Spinal cord (tissue), 10 donors: Measurements from ENCODE around the gene LNP1. TPM values are rescaled to one million over a fixed set of nuclear protein-coding genes. Genes with fewer than 3 reads are reported as not detected.

ENCODE experiments used
- DNase-seq, 6 donors: peaks; one replicate each; pipeline versions ENCODE4 v3.0.0 to v3.0.0-alpha.2; 2013 to 2015; ENCODE audit warnings: low spot score in 6 of 6, low read depth in 4 of 6
- H3K27ac ChIP-seq: one replicate; pipeline ENCODE4 v1.5.1; 2013; ENCODE audit warnings: low read depth, low read length, control low read depth
- H3K27me3 ChIP-seq: one replicate; pipeline ENCODE4 v1.6.1; 2013; ENCODE audit warnings: low read length; ENCODE audit not compliant: control insufficient read depth, insufficient read depth
- H3K36me3 ChIP-seq: one replicate; pipeline ENCODE4 v1.6.1; 2013; ENCODE audit warnings: low read length; ENCODE audit not compliant: control insufficient read depth, insufficient read depth
- H3K4me1 ChIP-seq: one replicate; pipeline ENCODE4 v1.6.1; 2013; ENCODE audit warnings: low read length; ENCODE audit not compliant: control insufficient read depth, insufficient read depth
- H3K4me3 ChIP-seq: one replicate; pipeline ENCODE4 v1.5.1; 2013; ENCODE audit warnings: low read depth, low read length, control low read depth
- H3K9me3 ChIP-seq: one replicate; pipeline ENCODE4 v1.6.1; 2013; ENCODE audit warnings: low read length; ENCODE audit not compliant: control insufficient read depth, insufficient read depth
- WGBS: methylation state at CpG from one replicate; pipeline ENCODE4 v1.1.5; 2013; ENCODE audit warnings: missing lambda C conversion rate; ENCODE audit not compliant: insufficient coverage; 5-methylcytosine and 5-hydroxymethylcytosine counted together
- polyA plus RNA-seq, 2 donors: library from polyadenylated mRNA; unstranded; fragments of 120-200 nt; gene quantifications; one replicate each; pipeline ENCODE4 v1.2.1, GENCODE V29; 2013; ENCODE audit not compliant: insufficient read length in 2 of 2
- total RNA-seq, 2 donors: library from RNA; depleted of rRNA in 1 of 2; stranded (reverse); fragments of 120-200 nt in 1 of 2; fragments of >200 nt in 1 of 2; gene quantifications; one replicate each; pipeline versions ENCODE4 v1.2.3 to v1.2.4, GENCODE V29; 2013 to 2014
- donor health status: healthy.

The LNP1 gene
- total and polyA plus RNA-seq, 4 donors = 8.3 to 13.6 (median 11.9) TPM

- H3K36me3 ChIP-seq = peaks cover 9% of the 10 kb centered on the region
- H3K27me3 ChIP-seq = no peaks in the 10 kb centered on the region
- no peaks in the 10 kb centered on the region for H3K9me3 ChIP-seq
- H3K4me3 ChIP-seq = no peak overlapping the region
- no peak overlapping the region for H3K27ac ChIP-seq
- H3K4me1 ChIP-seq = no peaks in the 10 kb centered on the region
- DNase-seq = no peak
- no CpG with 5 or more reads among the region's 3 CpGs for WGBS
Measured at GRCh38 chr3:100364421-100364820, 36.9 kb upstream of the LNP1 start.

DNA sequence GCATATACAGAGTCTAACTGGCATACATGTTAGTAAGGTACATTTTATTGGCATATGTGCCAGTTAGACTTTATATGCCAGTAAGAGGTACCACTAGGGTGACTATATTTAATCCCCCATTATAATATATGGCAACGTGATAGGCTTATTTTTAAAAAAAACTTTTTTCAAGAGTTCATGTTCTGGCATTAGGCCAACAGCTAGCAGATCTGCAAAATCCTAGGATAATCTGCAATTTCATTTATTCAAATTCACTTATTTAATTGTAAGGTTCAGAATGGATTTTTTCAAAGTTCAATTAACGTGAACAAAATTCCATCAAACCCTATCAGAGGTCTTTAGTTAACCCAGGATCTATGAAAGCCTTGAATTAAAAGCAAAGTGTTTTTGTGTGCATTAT is 34.9 kb upstream of the LNP1 start:
- peaks cover 13% of the 10 kb centered on the region for H3K36me3 ChIP-seq
- no peak for DNase-seq
- no peaks in the 10 kb centered on the region for H3K9me3 ChIP-seq
- WGBS = no CpG with 5 or more reads among the region's 2 CpGs
- H3K27me3 ChIP-seq = no peaks in the 10 kb centered on the region
- H3K27ac ChIP-seq = no peak overlapping the region
- no peak overlapping the region for H3K4me3 ChIP-seq
- H3K4me1 ChIP-seq = no peaks in the 10 kb centered on the region

DNA sequence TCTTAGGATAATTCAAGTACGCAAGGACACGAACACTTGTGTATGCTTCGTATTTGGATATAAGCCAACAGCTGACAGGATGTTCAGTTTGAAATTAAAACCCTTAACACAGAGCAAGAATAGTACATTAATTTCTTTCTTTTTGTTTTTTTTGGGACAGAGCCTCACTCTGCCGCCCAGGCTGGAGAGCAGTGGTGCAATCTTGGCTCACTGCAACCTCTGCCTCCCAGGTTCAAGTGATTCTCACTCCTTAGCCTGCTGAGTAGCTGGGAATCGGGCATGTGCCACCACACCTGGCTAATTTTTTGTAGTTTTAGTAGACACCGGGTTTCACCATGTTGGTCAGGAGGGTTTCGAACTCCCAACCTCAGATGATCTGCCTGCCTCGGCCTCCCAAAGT is 32.9 kb upstream of the LNP1 start:
- no peaks in the 10 kb centered on the region for H3K9me3 ChIP-seq
- no peaks in the 10 kb centered on the region for H3K27me3 ChIP-seq
- no peak overlapping the region for H3K4me3 ChIP-seq
- no peaks in the 10 kb centered on the region for H3K4me1 ChIP-seq
- H3K27ac ChIP-seq = no peak overlapping the region
- no peak for DNase-seq
- WGBS = 66% methylated on average over 2 of the region's 8 CpGs
- H3K36me3 ChIP-seq = peaks cover 16% of the 10 kb centered on the region

DNA sequence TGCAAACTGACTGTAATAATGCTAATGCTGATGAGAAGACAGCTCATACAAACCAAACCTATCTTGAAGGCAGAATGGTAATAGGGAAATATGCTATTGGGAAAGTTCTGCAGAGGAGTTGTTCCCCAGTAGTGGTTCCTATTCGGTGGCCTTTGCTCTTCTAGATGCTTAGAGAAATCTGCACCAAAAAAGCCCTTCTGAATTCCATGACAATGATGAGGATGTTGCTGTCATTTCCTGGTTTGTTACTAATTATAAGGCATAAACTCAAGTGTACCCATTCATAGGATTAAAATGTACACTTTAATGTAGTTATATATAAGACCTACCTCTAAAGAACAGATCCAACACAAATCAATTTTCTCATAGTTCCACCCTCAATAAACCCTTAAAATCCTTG is 30.6 kb upstream of the LNP1 start:
- Histone ChIP-seq H3K27me3 (no peaks in the 10 kb centered on the region), H3K27ac (no peak overlapping the region), H3K4me3 (no peak overlapping the region), H3K4me1 (no peaks in the 10 kb centered on the region), H3K9me3 (no peaks in the 10 kb centered on the region), H3K36me3 (peaks cover 16% of the 10 kb centered on the region)
- DNase-seq = no peak
- no CpG with 5 or more reads among the region's 1 CpG for WGBS

DNA sequence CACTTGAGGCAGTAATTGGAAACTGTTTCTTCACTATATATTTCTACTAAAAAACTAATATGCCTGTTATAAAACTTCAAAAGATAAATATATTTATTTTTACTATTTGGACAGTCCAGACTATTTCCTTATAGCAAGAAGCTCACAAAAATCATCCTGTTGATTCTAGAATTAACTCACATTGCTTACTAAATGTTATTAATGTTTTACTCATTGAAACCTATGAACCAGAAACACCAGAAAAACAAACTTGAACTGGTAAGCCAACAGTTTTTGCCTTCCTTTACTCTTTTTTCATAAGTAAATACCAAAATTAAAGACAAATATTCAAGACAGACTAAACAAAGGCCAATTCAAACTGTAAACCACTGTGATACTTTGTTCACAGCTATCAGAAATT is 26.8 kb upstream of the LNP1 start:
- Histone ChIP-seq H3K27ac (no peak overlapping the region), H3K9me3 (no peaks in the 10 kb centered on the region), H3K27me3 (no peaks in the 10 kb centered on the region), H3K4me1 (no peaks in the 10 kb centered on the region), H3K36me3 (peaks cover 19% of the 10 kb centered on the region), H3K4me3 (no peak overlapping the region)
- no peak for DNase-seq

DNA sequence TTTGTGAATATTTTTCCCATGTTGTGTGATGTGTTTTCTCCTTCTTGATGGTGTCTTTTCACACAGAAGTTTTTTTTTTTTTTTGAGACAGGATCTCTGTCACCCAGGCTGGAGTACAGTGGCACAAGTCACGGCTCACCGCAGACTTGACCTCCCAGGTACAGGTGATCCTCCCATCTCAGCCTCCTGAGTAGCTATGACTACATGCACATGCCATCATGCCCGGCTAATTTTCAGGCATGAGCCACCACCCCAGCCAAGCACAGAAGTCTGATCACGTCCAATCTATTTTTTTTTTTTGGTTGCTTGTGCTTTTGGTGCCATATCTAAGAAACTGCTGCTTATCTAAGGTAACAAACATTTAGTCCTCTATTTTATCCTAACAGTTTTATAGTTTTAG is 25.0 kb upstream of the LNP1 start:
- no peaks in the 10 kb centered on the region for H3K4me1 ChIP-seq
- no peak for DNase-seq
- no peak overlapping the region for H3K4me3 ChIP-seq
- 100% methylated on average over 2 of the region's 4 CpGs for WGBS
- no peaks in the 10 kb centered on the region for H3K9me3 ChIP-seq
- no peak overlapping the region for H3K27ac ChIP-seq
- peaks cover 22% of the 10 kb centered on the region for H3K36me3 ChIP-seq
- no peaks in the 10 kb centered on the region for H3K27me3 ChIP-seq

DNA sequence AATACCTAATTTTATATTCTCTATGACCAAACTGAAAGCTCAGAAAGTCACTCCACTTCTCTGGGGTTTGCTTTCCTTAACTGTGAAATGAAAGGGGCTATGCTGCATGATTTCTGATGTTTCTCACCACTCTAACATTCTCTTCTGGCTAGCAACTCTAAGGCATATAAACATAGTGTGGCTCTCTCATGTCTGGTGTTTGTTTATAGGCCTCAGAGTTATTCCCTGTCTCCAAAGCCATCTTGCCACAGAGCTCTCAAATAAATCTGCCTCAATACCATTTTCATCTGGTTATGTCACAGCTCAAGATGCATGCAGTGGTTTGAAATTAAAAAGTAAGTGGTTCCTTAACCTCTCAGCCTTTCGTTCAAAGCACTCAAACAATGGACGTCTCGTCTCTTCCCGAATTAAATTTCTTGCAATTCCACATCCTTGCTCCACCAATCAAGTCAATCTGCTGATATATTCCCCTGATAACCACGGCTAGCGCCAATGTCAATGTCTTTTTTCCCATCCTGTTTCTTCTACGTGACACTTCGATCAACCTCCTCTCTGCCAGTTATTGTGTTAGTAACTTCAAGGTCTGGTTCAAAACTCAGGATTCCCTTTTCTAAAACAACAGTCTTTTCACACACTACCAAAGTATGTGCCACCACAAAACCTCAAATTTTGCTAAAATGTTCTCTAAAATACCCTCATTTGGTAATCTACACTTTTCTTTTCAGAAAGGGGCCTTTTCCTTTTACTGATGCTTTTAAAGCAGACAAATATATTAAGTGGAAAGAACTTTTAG is 16.4 kb upstream of the LNP1 start:
- no peak overlapping the region for H3K27ac ChIP-seq
- no peak for DNase-seq
- no peak overlapping the region for H3K4me3 ChIP-seq
- H3K4me1 ChIP-seq = no peaks in the 10 kb centered on the region
- 89% methylated on average over 5 of the region's 8 CpGs for WGBS
- H3K9me3 ChIP-seq = peaks cover 6% of the 10 kb centered on the region
- peaks cover 8% of the 10 kb centered on the region for H3K36me3 ChIP-seq
- no peaks in the 10 kb centered on the region for H3K27me3 ChIP-seq

DNA sequence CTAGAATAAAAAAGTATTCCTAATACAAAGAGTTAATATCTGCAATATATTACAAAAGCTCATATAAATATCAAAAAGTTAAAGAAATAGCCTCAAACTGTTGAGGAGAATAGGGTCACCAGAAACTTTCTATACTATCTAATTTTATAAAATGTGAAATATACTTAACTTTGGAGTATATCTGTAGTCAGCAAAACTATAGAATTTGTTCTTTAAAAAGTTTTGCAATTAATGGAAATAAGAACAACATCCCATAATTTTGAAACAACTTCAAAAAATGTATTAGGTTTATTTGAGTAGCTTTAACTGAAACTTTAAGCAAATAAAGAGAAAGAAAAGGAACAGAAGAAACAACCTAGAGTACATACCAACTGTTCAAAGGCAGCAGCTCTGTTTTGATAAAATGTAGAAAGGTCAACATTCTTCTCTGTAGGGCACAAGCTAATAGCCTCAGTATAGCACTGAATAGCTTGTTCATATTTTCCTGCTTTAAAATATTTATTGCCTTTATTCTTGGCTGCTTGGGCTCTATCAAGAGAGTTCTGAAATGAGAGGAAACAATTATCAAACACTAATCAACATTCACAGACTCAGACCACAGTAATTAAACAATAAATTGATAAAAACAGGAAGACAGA is 14.8 kb upstream of the LNP1 start:
- Histone ChIP-seq H3K27ac (peak overlapping the region; percentile 33), H3K27me3 (no peaks in the 10 kb centered on the region), H3K4me1 (no peaks in the 10 kb centered on the region), H3K4me3 (no peak overlapping the region), H3K36me3 (peaks cover 6% of the 10 kb centered on the region), H3K9me3 (peaks cover 6% of the 10 kb centered on the region)
- DNase-seq = peak in 1 of 6 donors; percentile 6

DNA sequence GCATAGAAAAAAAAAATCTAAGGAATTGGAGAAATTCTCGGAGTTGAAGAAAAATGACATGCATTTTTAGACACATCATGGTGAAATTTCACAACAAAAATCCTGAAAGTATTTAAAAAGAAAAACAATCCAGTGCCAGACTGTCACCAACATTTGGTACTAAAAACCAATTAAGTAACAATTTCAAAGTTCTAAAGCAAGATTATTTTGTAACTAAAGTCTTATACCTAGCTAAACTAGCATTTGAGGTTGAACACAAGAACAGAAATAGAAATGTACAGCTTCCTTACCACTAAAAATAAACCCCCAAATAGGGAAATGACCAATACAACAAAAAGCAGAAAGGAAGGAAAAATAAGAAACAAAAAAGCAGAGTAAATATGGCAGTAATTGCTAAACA is 12.3 kb upstream of the LNP1 start:
- DNase-seq = no peak
- Histone ChIP-seq H3K9me3 (peaks cover 6% of the 10 kb centered on the region), H3K4me3 (no peak overlapping the region), H3K4me1 (no peaks in the 10 kb centered on the region), H3K36me3 (no peaks in the 10 kb centered on the region), H3K27ac (no peak overlapping the region), H3K27me3 (no peaks in the 10 kb centered on the region)
- no CpG with 5 or more reads among the region's 1 CpG for WGBS
